ENCODE data around the gene AVP.
A peak's percentile ranks its signal among the peaks of the same experiment; 100 is the strongest.
"Not testable (repeated sequence)": the region's sequence is repeated elsewhere in the genome, so short reads cannot be mapped to it uniquely, and the experiment has no call there.

Gene AVP

DNA sequence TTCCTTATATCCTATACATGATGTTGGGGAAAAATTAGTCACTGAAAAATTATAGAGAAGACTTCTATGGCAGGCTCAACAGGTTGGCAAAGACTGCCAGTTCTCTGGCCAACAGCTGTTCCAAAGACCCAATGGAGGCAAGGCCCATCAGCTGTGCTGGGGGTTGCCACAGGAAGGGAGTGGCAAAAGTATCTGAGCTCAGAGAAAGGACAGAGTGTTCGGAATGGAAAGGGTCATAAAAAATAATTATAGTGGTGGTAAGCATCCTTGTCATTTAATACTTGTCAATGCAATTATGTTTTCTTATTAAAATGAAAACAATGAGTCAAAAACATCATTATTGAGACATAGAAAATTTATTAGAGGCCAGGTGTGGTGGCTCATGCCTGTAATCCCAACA lies 39.0 kb upstream of the AVP start:
- Histone ChIP-seq H3K27ac (ENCODE audit: low read depth, low read length) (0 out of 2 replicates have a peak overlapping the region, but pooled peaks have one; percentile 14), H3K79me2 (ENCODE audit: control insufficient read depth, insufficient read depth, low read length, unreplicated experiment) (no peaks in the 10 kb centered on the region), H3K4me3 (ENCODE audit: low read depth, low read length) (no peak overlapping the region), H2AFZ (ENCODE audit: low read length, unreplicated experiment) (no peak overlapping the region), H3K36me3 (ENCODE audit: insufficient read depth, low read length) (peaks cover 11% of the 10 kb centered on the region; the same call in 1 of the 2 replicates), H3K4me1 (ENCODE audit: control insufficient read depth, insufficient read depth, low read length, unreplicated experiment) (peaks cover 7% of the 10 kb centered on the region), H3K27me3 (ENCODE audit: insufficient read depth, low read length) (no peaks in the 10 kb centered on the region)

DNA sequence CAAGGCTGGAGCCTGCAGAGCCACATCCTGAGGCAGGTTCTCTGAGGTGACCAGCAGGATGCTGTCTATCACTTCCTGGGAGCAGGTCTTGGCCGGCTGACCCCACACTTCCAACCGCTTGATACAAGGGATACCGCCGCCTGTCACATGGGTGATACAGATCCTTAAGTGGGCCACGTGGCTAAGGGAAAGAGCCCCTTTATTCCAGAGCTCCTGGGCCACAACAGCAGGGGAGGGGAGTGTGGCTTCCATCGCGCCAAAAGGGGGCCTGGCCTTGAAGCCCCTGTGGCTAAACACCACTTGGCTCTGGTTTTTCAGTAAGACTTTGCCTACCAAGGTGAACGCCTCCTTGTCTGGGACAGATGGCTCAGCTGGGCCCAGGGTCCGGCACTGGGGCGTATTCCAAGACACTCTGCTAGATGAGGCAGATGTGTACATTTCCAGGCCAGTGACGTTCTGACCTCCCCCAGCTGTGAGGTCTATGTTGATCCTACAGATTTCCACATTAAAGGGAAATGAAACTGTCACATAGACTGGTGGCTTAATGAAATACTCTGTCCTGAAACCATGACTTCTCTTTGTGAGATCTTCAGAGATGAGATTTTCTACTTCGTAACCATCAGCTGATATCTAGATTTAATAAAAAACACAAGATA lies 37.6 kb upstream of the AVP start:
- no peak overlapping the region for H3K4me3 ChIP-seq (ENCODE audit: low read depth, low read length)
- peaks cover 11% of the 10 kb centered on the region; the same call in 1 of the 2 replicates for H3K36me3 ChIP-seq (ENCODE audit: insufficient read depth, low read length)
- no peaks in the 10 kb centered on the region for H3K79me2 ChIP-seq (ENCODE audit: control insufficient read depth, insufficient read depth, low read length, unreplicated experiment)
- no peaks in the 10 kb centered on the region for H3K27me3 ChIP-seq (ENCODE audit: insufficient read depth, low read length)
- peaks cover 11% of the 10 kb centered on the region for H3K4me1 ChIP-seq (ENCODE audit: control insufficient read depth, insufficient read depth, low read length, unreplicated experiment)
- H3K27ac ChIP-seq (ENCODE audit: low read depth, low read length) = no peak overlapping the region
- no peak overlapping the region for H2AFZ ChIP-seq (ENCODE audit: low read length, unreplicated experiment)

DNA sequence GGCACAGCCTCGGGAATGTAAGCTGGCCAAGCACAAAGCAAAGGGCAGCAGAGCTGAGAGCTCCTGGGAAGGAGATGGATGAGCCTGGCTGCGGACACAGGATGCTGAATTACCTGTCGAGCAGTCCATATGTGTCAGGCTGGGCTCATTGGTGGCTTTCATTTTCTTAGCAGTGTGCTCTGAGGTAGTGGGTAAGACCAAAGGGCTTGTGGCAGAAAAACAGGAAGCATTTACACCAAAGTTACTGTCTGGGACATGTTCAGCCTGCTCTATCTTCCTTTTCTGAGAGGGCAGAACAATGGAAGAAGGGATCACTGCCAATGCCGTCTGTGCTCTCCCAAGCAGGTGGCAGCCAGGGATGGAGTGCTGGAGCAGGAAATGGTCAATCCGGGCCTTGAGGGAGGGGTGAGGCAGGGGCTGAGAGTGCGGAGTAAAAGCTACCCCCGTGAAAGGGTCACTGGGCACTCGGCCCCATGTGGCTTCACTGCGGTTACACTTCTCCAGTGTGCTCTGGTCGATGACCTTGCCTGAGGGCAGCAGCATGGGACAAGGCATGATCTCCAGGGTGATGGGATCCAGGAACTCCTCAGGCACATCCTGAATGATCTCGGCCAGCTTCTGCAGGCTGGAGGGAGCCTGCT lies 36.9 kb upstream of the AVP start:
- Histone ChIP-seq H3K36me3 (ENCODE audit: insufficient read depth, low read length) (peaks cover 11% of the 10 kb centered on the region; the same call in 1 of the 2 replicates), H3K27ac (ENCODE audit: low read depth, low read length) (no peak overlapping the region)

DNA sequence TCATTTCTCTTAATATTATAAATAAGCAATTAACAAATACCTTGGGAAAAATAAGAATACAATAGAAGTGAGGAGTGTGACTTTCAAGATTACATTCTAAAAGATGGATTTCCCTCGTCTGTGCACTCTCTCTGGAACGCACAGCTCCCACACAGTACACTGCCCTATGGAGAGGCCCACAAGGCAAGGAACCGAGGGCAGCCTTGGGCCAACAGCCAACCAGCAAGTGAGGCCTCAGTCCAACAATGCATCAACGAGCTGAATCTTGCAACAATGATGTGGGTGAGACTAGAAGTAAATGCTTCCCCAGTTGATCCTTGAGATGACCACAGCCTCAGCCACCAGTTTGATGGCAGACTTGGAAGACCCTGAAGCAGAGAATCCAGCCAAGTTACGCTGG lies 34.5 kb upstream of the AVP start:
- peaks cover 11% of the 10 kb centered on the region for H3K4me1 ChIP-seq (ENCODE audit: control insufficient read depth, insufficient read depth, low read length, unreplicated experiment)
- H2AFZ ChIP-seq (ENCODE audit: low read length, unreplicated experiment) = no peak overlapping the region
- H3K27ac ChIP-seq (ENCODE audit: low read depth, low read length) = no peak overlapping the region
- no peaks in the 10 kb centered on the region for H3K79me2 ChIP-seq (ENCODE audit: control insufficient read depth, insufficient read depth, low read length, unreplicated experiment)
- peaks cover 11% of the 10 kb centered on the region; the same call in 1 of the 2 replicates for H3K36me3 ChIP-seq (ENCODE audit: insufficient read depth, low read length)
- H3K4me3 ChIP-seq (ENCODE audit: low read depth, low read length) = no peak overlapping the region
- no peaks in the 10 kb centered on the region for H3K27me3 ChIP-seq (ENCODE audit: insufficient read depth, low read length)

More for the DNA sequence above, 36.9 kb upstream of the AVP start:
- H3K4me1 ChIP-seq (ENCODE audit: control insufficient read depth, insufficient read depth, low read length, unreplicated experiment) = peaks cover 11% of the 10 kb centered on the region
- H3K4me3 ChIP-seq (ENCODE audit: low read depth, low read length) = no peak overlapping the region
- H2AFZ ChIP-seq (ENCODE audit: low read length, unreplicated experiment) = no peak overlapping the region
- no peaks in the 10 kb centered on the region for H3K27me3 ChIP-seq (ENCODE audit: insufficient read depth, low read length)
- no peaks in the 10 kb centered on the region for H3K79me2 ChIP-seq (ENCODE audit: control insufficient read depth, insufficient read depth, low read length, unreplicated experiment)

DNA sequence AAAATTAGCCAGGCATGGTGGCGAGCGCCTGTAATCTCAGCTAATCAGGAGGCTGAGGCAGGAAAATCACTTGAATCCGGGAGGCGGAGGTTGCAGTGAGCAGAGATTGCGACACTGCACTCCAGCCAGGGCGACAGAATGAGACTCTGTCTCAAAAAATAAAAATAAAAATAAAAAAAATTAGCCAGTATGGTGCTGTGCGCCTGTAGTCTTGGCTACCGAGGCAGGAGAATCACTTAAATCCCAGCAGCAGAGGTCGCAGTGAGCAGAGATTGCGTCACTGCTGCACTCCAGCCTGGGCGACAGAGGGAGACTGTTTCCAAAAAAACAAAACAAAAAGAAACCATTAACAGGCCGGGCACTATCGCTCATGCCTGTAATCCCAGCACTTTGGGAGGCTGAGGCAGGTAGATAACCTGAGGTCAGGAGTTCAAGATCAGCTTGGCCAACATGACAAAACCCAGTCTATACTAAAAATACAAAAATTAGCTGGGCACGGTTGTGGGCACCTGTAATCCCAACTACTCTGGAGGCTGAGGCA lies 33.4 kb upstream of the AVP start:
- not testable (repeated sequence) for H3K4me1 ChIP-seq (ENCODE audit: control insufficient read depth, insufficient read depth, low read length, unreplicated experiment); H3K79me2 ChIP-seq (ENCODE audit: control insufficient read depth, insufficient read depth, low read length, unreplicated experiment); H3K36me3 ChIP-seq (ENCODE audit: insufficient read depth, low read length); H2AFZ ChIP-seq (ENCODE audit: low read length, unreplicated experiment); H3K27me3 ChIP-seq (ENCODE audit: insufficient read depth, low read length)
- H3K4me3 ChIP-seq (ENCODE audit: low read depth, low read length) = peak overlapping the region; percentile 58
- H3K27ac ChIP-seq (ENCODE audit: low read depth, low read length) = peak overlapping the region; percentile 32; the same call in 1 of the 2 replicates

DNA sequence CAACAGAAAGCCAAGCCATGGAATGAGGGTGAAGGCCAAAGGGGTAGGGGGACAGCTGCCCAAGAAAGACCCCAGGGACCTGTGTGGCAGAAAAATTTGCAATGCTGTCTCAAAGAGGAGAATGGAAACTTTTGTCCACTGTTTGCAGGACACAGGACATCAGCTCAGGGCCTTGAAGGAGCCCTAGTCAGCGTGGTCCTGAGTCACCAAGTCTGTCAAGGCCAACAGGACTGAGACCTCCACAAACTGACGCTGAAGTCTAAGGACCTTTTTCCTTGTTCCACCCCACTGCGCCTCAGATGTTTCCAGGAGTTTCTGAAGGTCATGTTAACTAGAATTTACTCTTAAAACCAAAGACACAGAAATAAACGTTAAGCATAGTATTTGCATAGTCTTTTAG lies 31.8 kb upstream of the AVP start:
- Histone ChIP-seq H3K27me3 (ENCODE audit: insufficient read depth, low read length) (no peaks in the 10 kb centered on the region), H3K4me3 (ENCODE audit: low read depth, low read length) (no peak overlapping the region), H3K79me2 (ENCODE audit: control insufficient read depth, insufficient read depth, low read length, unreplicated experiment) (no peaks in the 10 kb centered on the region), H3K27ac (ENCODE audit: low read depth, low read length) (no peak overlapping the region), H3K4me1 (ENCODE audit: control insufficient read depth, insufficient read depth, low read length, unreplicated experiment) (peaks cover 3% of the 10 kb centered on the region), H3K36me3 (ENCODE audit: insufficient read depth, low read length) (no peaks in the 10 kb centered on the region), H2AFZ (ENCODE audit: low read length, unreplicated experiment) (no peak overlapping the region)

DNA sequence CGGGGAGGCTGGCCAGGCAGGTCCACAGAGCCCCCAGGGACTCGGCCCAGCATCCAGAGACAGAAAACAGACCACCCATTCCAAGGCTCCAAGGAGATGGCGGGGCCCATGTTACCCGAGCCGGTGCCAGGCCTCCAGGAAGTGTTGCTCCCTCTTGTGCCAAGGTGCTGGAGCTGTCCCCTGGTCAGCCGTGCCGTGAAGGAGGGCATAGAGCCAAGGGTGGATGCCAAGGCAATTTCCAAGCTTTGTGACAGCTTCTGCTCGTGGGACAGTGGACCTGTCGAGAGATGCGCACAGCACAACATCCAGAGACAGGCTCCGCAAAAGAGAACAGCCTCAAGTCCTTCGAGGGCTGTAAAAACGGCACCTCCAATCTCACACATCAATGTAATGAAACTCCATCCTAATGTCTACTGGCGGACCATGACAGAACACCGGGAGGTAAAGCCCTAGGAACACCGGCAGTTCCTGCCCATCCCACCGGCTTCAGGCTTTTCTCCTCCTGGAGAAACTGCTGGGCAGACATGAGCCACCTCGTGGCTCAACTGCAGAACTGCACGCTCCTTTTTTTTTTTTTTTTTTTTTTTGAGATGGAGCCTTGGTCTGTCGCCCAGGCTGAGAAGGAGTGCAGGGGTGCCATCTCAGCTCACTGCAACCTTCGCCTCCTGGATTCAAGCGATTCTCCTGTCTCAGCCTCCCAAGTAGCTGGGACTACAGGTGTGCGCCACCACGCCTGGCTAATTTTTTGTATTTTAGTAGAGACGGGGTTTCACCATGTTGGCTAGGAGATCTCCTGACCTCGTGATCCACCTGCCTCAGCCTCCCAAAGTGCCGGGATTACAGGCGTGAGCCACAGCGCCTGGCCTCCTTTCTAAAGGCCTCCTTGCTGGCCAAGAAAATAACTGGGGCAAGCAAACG lies 30.9 kb upstream of the AVP start:
- H3K4me3 ChIP-seq (ENCODE audit: low read depth, low read length) = no peak overlapping the region
- no peaks in the 10 kb centered on the region for H3K36me3 ChIP-seq (ENCODE audit: insufficient read depth, low read length)
- peaks cover 3% of the 10 kb centered on the region for H3K4me1 ChIP-seq (ENCODE audit: control insufficient read depth, insufficient read depth, low read length, unreplicated experiment)
- H3K27ac ChIP-seq (ENCODE audit: low read depth, low read length) = no peak overlapping the region
- no peaks in the 10 kb centered on the region for H3K79me2 ChIP-seq (ENCODE audit: control insufficient read depth, insufficient read depth, low read length, unreplicated experiment)
- no peaks in the 10 kb centered on the region for H3K27me3 ChIP-seq (ENCODE audit: insufficient read depth, low read length)
- H2AFZ ChIP-seq (ENCODE audit: low read length, unreplicated experiment) = no peak overlapping the region

DNA sequence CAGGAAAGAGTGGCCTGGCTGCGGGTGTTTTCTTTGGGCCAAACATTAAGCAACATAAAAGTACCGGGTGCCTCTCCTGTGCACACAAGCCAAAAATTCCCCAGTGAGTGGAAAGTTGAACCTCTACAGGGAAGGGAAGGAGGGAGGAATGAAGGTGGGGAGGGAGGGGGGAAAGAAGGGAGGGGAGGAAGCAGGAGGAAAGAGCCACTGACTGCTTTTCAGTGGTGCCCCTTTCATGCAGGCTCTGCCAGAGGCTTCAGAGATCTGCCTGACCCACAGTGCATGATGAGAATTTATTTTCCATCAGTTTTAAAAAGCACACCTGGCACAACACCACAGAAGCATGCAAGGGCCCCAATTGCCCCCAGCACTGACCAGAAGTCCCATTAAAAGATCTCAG lies 27.5 kb upstream of the AVP start:
- H2AFZ ChIP-seq (ENCODE audit: low read length, unreplicated experiment) = no peak overlapping the region
- no peak overlapping the region for H3K4me3 ChIP-seq (ENCODE audit: low read depth, low read length)
- no peaks in the 10 kb centered on the region for H3K4me1 ChIP-seq (ENCODE audit: control insufficient read depth, insufficient read depth, low read length, unreplicated experiment)
- no peaks in the 10 kb centered on the region for H3K36me3 ChIP-seq (ENCODE audit: insufficient read depth, low read length)
- no peaks in the 10 kb centered on the region for H3K27me3 ChIP-seq (ENCODE audit: insufficient read depth, low read length)
- no peak overlapping the region for H3K27ac ChIP-seq (ENCODE audit: low read depth, low read length)
- H3K79me2 ChIP-seq (ENCODE audit: control insufficient read depth, insufficient read depth, low read length, unreplicated experiment) = no peaks in the 10 kb centered on the region

DNA sequence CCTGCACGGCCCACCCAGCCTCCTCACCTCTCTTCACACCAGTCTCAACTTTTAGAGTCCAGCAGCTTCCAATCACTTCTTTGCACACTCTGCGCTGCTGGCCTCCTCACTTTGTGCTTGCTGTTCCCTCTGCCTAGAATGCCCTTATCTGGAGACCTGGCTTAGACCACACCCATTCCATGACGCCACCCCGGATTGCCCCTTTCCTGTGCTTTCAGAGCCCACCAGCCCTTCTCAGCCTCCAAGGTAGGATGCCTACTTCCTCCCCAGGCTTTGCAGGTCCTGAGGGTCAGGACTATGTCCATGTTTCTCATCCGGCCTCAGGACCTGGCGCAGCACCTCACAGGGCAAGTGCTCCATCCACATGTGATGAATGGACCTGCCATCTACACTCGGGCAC lies 27.0 kb upstream of the AVP start:
- no peak overlapping the region for H3K4me3 ChIP-seq (ENCODE audit: low read depth, low read length)
- no peak overlapping the region for H2AFZ ChIP-seq (ENCODE audit: low read length, unreplicated experiment)
- no peaks in the 10 kb centered on the region for H3K27me3 ChIP-seq (ENCODE audit: insufficient read depth, low read length)
- no peaks in the 10 kb centered on the region for H3K79me2 ChIP-seq (ENCODE audit: control insufficient read depth, insufficient read depth, low read length, unreplicated experiment)
- no peak overlapping the region for H3K27ac ChIP-seq (ENCODE audit: low read depth, low read length)
- no peaks in the 10 kb centered on the region for H3K4me1 ChIP-seq (ENCODE audit: control insufficient read depth, insufficient read depth, low read length, unreplicated experiment)
- no peaks in the 10 kb centered on the region for H3K36me3 ChIP-seq (ENCODE audit: insufficient read depth, low read length)

All from ACC112 (cell line).